ENCODE results near the gene SPECC1. TPM values are rescaled to one million over a fixed set of nuclear protein-coding genes. Genes with fewer than 3 reads are reported as not detected.
"Not testable (repeated sequence)": the region's sequence is repeated elsewhere in the genome, so short reads cannot be mapped to it uniquely, and the experiment has no call there.

The SPECC1 gene
- total and polyA plus RNA-seq, 7 donors: 10.9 to 98.3 (median 43.5) TPM

- DNase-seq: no peak
- Histone ChIP-seq H3K9me3 (no peaks in the 10 kb centered on the region), H3K4me3 (peak overlapping the region in 2 of 4 donors; percentile 23 to 25), H3K4me1 (no peaks in the 10 kb centered on the region), H3K27ac (peak overlapping the region in 1 of 4 donors; percentile 27), H3K36me3 (no peaks in the 10 kb centered on the region), H3K27me3 (no peaks in the 10 kb centered on the region)
- intact Hi-C loops (cut with DNase I): no loop called here
- WGBS, 2 donors: 31 to 62% methylated on average over 14 of the region's 14 CpGs
- TF ChIP-seq POLR2A (IDR thresholded peaks at IDR 0.05) (no peak), POLR2AphosphoS5 (IDR thresholded peaks at IDR 0.05) (peak in 3 of 4 donors; percentile 28 to 51 (median 44)), EP300 (IDR thresholded peaks at IDR 0.05) (no peak)
These were observed 64.2 kb downstream of the SPECC1 start for GRCh38 chr17:20073055-20073979.

- Histone ChIP-seq H3K27ac (peak overlapping the region in 1 of 4 donors; percentile 27), H3K4me1 (no peaks in the 10 kb centered on the region), H3K36me3 (no peaks in the 10 kb centered on the region), H3K4me3 (peak overlapping the region in 2 of 4 donors; percentile 23 to 25), H3K9me3 (no peaks in the 10 kb centered on the region), H3K27me3 (no peaks in the 10 kb centered on the region)
- WGBS, 2 donors: 42 to 77% methylated on average over 7 of the region's 7 CpGs
- intact Hi-C loops (cut with DNase I): no loop called here
- no peak for TF ChIP-seq EP300 (IDR thresholded peaks at IDR 0.05)
- no peak for TF ChIP-seq POLR2A (IDR thresholded peaks at IDR 0.05)
- no peak for TF ChIP-seq POLR2AphosphoS5 (IDR thresholded peaks at IDR 0.05)
- TF ChIP-seq CTCF (IDR thresholded peaks at IDR 0.05): no peak
- no peak for DNase-seq
These were observed 64.8 kb downstream of the SPECC1 start for GRCh38 chr17:20074001-20074400.

- WGBS, 2 donors: 50 to 56% methylated on average over 3 of the region's 3 CpGs
- intact Hi-C loops (cut with DNase I): no loop called here
- peak overlapping the region in 2 of 4 donors; percentile 23 to 25 for H3K4me3 ChIP-seq
These were observed 65.3 kb downstream of the SPECC1 start for GRCh38 chr17:20074489-20074888.

GRCh38 chr17:20076137-20076536, 67.0 kb downstream of the SPECC1 start:
- H3K27me3 ChIP-seq; H3K4me1 ChIP-seq; DNase-seq; H3K36me3 ChIP-seq; H3K27ac ChIP-seq; H3K4me3 ChIP-seq; H3K9me3 ChIP-seq; intact Hi-C loops (cut with DNase I): not testable (repeated sequence)
- WGBS, 2 donors: 91 to 93% methylated on average over 3 of the region's 3 CpGs

More at GRCh38 chr17:20074489-20074888, 65.3 kb downstream of the SPECC1 start:
- H3K4me1 ChIP-seq: no peaks in the 10 kb centered on the region
- H3K9me3 ChIP-seq: no peaks in the 10 kb centered on the region
- H3K27me3 ChIP-seq: no peaks in the 10 kb centered on the region
- no peak for DNase-seq
- no peaks in the 10 kb centered on the region for H3K36me3 ChIP-seq
- H3K27ac ChIP-seq: peak overlapping the region in 1 of 4 donors; percentile 27
- TF ChIP-seq POLR2AphosphoS5 (IDR thresholded peaks at IDR 0.05) (no peak), EP300 (IDR thresholded peaks at IDR 0.05) (no peak), CTCF (IDR thresholded peaks at IDR 0.05) (no peak), POLR2A (IDR thresholded peaks at IDR 0.05) (no peak)

- H3K4me3 ChIP-seq: no peak overlapping the region
- intact Hi-C loops (cut with DNase I): no loop called here
- H3K27ac ChIP-seq: no peak overlapping the region
- DNase-seq: no peak
- TF ChIP-seq POLR2A (IDR thresholded peaks at IDR 0.05) (no peak), EP300 (IDR thresholded peaks at IDR 0.05) (no peak), CTCF (IDR thresholded peaks at IDR 0.05) (no peak), POLR2AphosphoS5 (IDR thresholded peaks at IDR 0.05) (no peak)
- WGBS, 2 donors: 65 to 72% methylated on average over 3 of the region's 3 CpGs
- no peaks in the 10 kb centered on the region for H3K27me3 ChIP-seq
- H3K36me3 ChIP-seq: no peaks in the 10 kb centered on the region
- no peaks in the 10 kb centered on the region for H3K4me1 ChIP-seq
- no peaks in the 10 kb centered on the region for H3K9me3 ChIP-seq
These were observed 69.0 kb downstream of the SPECC1 start for GRCh38 chr17:20077978-20078685.

Data from sigmoid colon (tissue), 7 donors.